AG04449 (cell line): ENCODE results near the gene SYNRG.

ENCODE experiments used
- CTCF ChIA-PET: fragments of 350-600 bp; formaldehyde crosslinking; extraction: SDS; loops from one replicate; lab custom pipeline; 2021; ENCODE audit warnings: antibody characterized with exemption; lab: Yijun Ruan, JAX
- POLR2A ChIA-PET: fragments of 400-600, 350-600 bp; formaldehyde crosslinking; extraction: SDS; loops from one replicate; lab custom pipeline; 2020; ENCODE audit warnings: antibody characterized with exemption, inconsistent platforms; lab: Yijun Ruan, JAX
- DNase-seq: peaks from one replicate; pipeline ENCODE4 v3.0.0-alpha.2; 2010; ENCODE audit warnings: low read depth, low spot score
- H3K4me3 ChIP-seq: 2 replicates; pipeline ENCODE4 v1.5.1; 2011; ENCODE audit warnings: low read depth, mild to moderate bottlenecking, control low read depth, low read length
- CTCF ChIP-seq: IDR thresholded peaks from one replicate; pipeline ENCODE4 v1.5.1; 2011; ENCODE audit warnings: mild to moderate bottlenecking, moderate library complexity, low read length, control low read depth, inconsistent platforms; ENCODE audit not compliant: insufficient read depth; ENCODE audit errors: missing control alignments

The SYNRG gene

GRCh38 chr17:37567538-37567937 is 41.7 kb downstream of the SYNRG start:
- no peak for DNase-seq
- POLR2A ChIA-PET: no interaction called here
- CTCF ChIA-PET: interaction anchor here (1.4 to 3.8 kb wide), 2 partner anchors 40 to 193 kb away, joined by 3 to 25 read pairs; partner anchors contain the start of gene C17orf78
- no peak for TF ChIP-seq CTCF
- H3K4me3 ChIP-seq: no peak overlapping the region

- POLR2A ChIA-PET: no interaction called here
- CTCF ChIA-PET: interaction anchor here (0.9 kb wide), 1 partner anchor 39 kb away, joined by 4 read pairs; no protein-coding TSS in a partner anchor
- DNase-seq: no peak
- no peak for TF ChIP-seq CTCF
- H3K4me3 ChIP-seq: no peak overlapping the region
Observed at GRCh38 chr17:37567137-37567536, 42.1 kb downstream of the SYNRG start.

GRCh38 chr17:37564252-37564651 is 45.0 kb downstream of the SYNRG start:
- POLR2A ChIA-PET: no interaction called here
- CTCF ChIA-PET: interaction anchor here (0.6 kb wide), 1 partner anchor 38 kb away, joined by 3 read pairs; no protein-coding TSS in a partner anchor

GRCh38 chr17:37562016-37562745 is 47.0 kb downstream of the SYNRG start:
- no peak for DNase-seq
- no peak overlapping the region for H3K4me3 ChIP-seq
- POLR2A ChIA-PET: no interaction called here
- CTCF ChIA-PET: no interaction called here
- no peak for TF ChIP-seq CTCF

More at GRCh38 chr17:37564252-37564651, 45.0 kb downstream of the SYNRG start:
- no peak for TF ChIP-seq CTCF
- DNase-seq: no peak
- H3K4me3 ChIP-seq: no peak overlapping the region

- ChIA-PET POLR2A (no interaction called here), CTCF (interaction anchor here (10.5 kb wide), 1 partner anchor 12 kb away, joined by 53 read pairs; no protein-coding TSS in a partner anchor)
- no peak overlapping the region for H3K4me3 ChIP-seq
- DNase-seq: no peak
- TF ChIP-seq CTCF: no peak
Observed at GRCh38 chr17:37558299-37558698, 50.9 kb downstream of the SYNRG start.

- DNase-seq: no peak
- no peak for TF ChIP-seq CTCF
- H3K4me3 ChIP-seq: no peak overlapping the region
- ChIA-PET CTCF (interaction anchor here (10.5 kb wide), 1 partner anchor 13 kb away, joined by 53 read pairs; no protein-coding TSS in a partner anchor), POLR2A (no interaction called here)
Observed at GRCh38 chr17:37557482-37557881, 51.7 kb downstream of the SYNRG start.
